ENCODE data around the gene BMI1.

- TF ChIP-seq, protein P1, sequence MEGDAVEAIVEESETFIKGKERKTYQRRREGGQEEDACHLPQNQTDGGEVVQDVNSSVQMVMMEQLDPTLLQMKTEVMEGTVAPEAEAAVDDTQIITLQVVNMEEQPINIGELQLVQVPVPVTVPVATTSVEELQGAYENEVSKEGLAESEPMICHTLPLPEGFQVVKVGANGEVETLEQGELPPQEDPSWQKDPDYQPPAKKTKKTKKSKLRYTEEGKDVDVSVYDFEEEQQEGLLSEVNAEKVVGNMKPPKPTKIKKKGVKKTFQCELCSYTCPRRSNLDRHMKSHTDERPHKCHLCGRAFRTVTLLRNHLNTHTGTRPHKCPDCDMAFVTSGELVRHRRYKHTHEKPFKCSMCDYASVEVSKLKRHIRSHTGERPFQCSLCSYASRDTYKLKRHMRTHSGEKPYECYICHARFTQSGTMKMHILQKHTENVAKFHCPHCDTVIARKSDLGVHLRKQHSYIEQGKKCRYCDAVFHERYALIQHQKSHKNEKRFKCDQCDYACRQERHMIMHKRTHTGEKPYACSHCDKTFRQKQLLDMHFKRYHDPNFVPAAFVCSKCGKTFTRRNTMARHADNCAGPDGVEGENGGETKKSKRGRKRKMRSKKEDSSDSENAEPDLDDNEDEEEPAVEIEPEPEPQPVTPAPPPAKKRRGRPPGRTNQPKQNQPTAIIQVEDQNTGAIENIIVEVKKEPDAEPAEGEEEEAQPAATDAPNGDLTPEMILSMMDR (IDR thresholded peaks at IDR 0.05 in 2 of 3, conservative IDR thresholded peaks at IDR 0.05 in 1 of 3; ENCODE audit: borderline replicate concordance in 1 of 3, insufficient read depth in 1 of 3, low read depth in 2 of 3, low read length in 2 of 3) = no peak
- TF ChIP-seq POLR2A (IDR thresholded peaks at IDR 0.05; ENCODE audit: borderline replicate concordance, extremely low read depth, insufficient read depth, insufficient read length) = no peak
Observed at GRCh38 chr10:22374489-22375126, 53.7 kb downstream of the BMI1 start.
